Tibial artery (tissue), 4 donors: Measurements from ENCODE around the gene DPP10.

Source experiments
- DNase-seq, 2 donors: peaks; one replicate each; pipeline ENCODE4 v3.0.0-alpha.2; 2019
- H3K27ac ChIP-seq, 2 donors: fragments of 200-600 bp; sonication (generic) in 1 of 2; 1 replicate in 1 of 2; 2 replicates in 1 of 2; pipeline ENCODE4 v1.5.1; 2018 to 2019; ENCODE audit warnings: mild to moderate bottlenecking in 1 of 2
- H3K27me3 ChIP-seq, 2 donors: fragments of 200-600 bp; sonication (generic) in 1 of 2; one replicate each; pipeline versions ENCODE4 v1.5.1 to v1.6.0; 2016 to 2019
- H3K36me3 ChIP-seq, 3 donors: fragments of 200-600 bp; sonication (generic) in 2 of 3; one replicate each; pipeline ENCODE4 v1.5.1; 2016 to 2019; ENCODE audit warnings: mild to moderate bottlenecking in 2 of 3
- H3K4me1 ChIP-seq, 4 donors: fragments of 200-600 bp; sonication (generic) in 2 of 4; 1 replicate in 3 of 4; 2 replicates in 1 of 4; pipeline ENCODE4 v1.5.1; 2016 to 2019
- H3K4me3 ChIP-seq, 2 donors: fragments of 200-600 bp; sonication (generic) in 1 of 2; 1 replicate in 1 of 2; 2 replicates in 1 of 2; pipeline ENCODE4 v1.5.1; 2018 to 2019; ENCODE audit warnings: mild to moderate bottlenecking in 2 of 2
- H3K9me3 ChIP-seq, 3 donors: fragments of 200-600 bp; sonication (generic) in 1 of 3; one replicate each; pipeline ENCODE4 v1.5.1; 2016 to 2019
- intact Hi-C: fragments of 100-400 bp; cut with DNase I; formaldehyde crosslinking; loops from one replicate; pipeline ENCODE4 v1.15.0; 2023; ENCODE audit warnings: low total_unique reads
- TF ChIP-seq, protein P1 (sequence below), 2 experiments: fragments of 200-600 bp in 1 of 2; fragments of 450-650 bp in 1 of 2; IDR thresholded peaks; one replicate each; pipeline ENCODE4 v1.5.1; 2017 to 2019; ENCODE audit warnings: antibody characterized with exemption in 2 of 2, mild to moderate bottlenecking in 1 of 2, moderate library complexity in 1 of 2

The DPP10 gene

DNA sequence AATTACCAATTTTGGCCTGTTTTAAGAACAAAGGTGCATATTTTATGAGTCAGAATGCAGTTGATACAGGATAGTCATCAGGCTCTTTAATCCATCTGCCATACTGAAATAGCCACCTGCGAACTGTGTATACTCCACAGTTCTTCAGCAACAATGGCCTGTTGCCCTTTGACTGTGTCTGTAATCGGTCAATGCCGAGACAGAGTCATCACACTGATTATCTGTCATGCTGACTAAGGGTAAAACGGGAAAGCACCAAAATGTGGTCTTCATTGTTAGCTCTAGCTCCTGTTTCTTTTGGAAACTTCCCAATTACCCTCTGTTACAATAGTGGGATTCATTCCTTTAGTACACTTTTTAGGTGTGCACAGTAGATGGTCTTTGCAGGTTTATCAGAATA is 871.7 kb downstream of the DPP10 start:
- no peak for DNase-seq
- intact Hi-C loops: no loop called here
- Histone ChIP-seq H3K27ac (no peak overlapping the region), H3K27me3 (no peaks in the 10 kb centered on the region), H3K36me3 (no peaks in the 10 kb centered on the region), H3K4me3 (no peak overlapping the region), H3K9me3 (no peaks in the 10 kb centered on the region), H3K4me1 (no peaks in the 10 kb centered on the region)
- TF ChIP-seq, protein P1, sequence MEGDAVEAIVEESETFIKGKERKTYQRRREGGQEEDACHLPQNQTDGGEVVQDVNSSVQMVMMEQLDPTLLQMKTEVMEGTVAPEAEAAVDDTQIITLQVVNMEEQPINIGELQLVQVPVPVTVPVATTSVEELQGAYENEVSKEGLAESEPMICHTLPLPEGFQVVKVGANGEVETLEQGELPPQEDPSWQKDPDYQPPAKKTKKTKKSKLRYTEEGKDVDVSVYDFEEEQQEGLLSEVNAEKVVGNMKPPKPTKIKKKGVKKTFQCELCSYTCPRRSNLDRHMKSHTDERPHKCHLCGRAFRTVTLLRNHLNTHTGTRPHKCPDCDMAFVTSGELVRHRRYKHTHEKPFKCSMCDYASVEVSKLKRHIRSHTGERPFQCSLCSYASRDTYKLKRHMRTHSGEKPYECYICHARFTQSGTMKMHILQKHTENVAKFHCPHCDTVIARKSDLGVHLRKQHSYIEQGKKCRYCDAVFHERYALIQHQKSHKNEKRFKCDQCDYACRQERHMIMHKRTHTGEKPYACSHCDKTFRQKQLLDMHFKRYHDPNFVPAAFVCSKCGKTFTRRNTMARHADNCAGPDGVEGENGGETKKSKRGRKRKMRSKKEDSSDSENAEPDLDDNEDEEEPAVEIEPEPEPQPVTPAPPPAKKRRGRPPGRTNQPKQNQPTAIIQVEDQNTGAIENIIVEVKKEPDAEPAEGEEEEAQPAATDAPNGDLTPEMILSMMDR (IDR thresholded peaks at IDR 0.05): no peak

DNA sequence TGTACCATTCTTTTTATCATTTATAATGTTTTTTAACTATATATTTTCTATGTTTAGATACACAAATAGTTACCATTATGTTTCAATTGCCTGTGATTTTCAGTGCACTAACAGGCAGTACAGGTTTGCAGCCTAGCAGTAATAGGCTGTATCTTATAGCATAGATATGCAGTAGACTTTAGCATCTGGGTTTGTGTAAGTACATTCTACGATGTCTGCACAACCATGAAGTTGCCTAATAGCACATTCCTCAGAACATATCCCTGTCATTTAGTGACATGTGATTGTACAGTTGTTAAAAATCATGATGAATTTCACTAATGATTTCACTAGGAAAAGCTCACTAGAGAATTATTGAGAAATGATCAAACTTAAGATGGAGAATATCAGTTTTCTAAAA is 884.6 kb downstream of the DPP10 start:
- DNase-seq: no peak
- Histone ChIP-seq H3K27me3 (no peaks in the 10 kb centered on the region), H3K4me3 (no peak overlapping the region), H3K27ac (no peak overlapping the region), H3K4me1 (no peaks in the 10 kb centered on the region), H3K36me3 (no peaks in the 10 kb centered on the region), H3K9me3 (peaks cover 0 to 4% (median 0%) of the 10 kb centered on the region in 3 donors)
- TF ChIP-seq, protein P1 (IDR thresholded peaks at IDR 0.05): no peak
- intact Hi-C loops: no loop called here

DNA sequence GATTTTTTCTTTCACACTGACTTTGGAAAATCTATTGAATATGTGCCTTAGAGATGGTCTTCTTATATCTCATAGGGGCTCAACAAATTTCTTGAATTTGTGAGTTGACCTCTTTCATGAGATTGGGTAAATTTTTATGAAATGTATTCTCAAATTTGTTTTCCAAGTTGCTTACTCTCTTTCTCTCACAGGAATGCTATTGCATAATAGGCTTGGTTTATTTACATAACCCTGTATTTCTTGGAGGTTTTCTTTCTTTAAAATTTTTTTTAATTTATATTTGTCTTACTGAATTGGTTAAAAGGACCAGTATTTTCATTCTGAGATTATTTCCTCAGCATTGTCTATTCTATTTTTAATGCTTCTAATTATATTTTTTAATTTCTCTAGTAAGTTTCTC is 917.1 kb downstream of the DPP10 start:
- Histone ChIP-seq H3K4me1 (no peaks in the 10 kb centered on the region), H3K9me3 (peaks cover 0 to 12% (median 0%) of the 10 kb centered on the region in 3 donors), H3K36me3 (no peaks in the 10 kb centered on the region), H3K27me3 (no peaks in the 10 kb centered on the region), H3K4me3 (no peak overlapping the region), H3K27ac (no peak overlapping the region)
- intact Hi-C loops: no loop called here
- TF ChIP-seq, protein P1 (IDR thresholded peaks at IDR 0.05): no peak
- DNase-seq: no peak

DNA sequence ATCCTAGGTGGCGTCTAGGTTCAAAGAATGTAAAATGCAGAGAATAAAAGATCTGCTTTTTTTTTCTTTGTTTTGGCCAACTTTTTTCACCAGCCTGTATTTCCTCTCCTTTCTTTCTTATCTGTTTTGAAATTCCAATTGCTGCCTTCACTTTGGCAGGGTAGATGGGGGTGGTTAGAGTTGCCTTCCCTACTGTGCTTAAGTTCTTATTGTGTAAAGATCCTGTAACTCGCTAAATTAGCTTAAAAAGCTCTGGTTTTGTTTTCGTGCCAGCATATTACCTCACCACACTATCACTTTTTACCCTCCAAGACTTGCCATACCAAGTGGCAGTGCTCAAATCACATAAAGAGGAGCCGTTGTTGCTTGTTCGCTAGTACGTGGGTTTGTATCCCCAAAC is 921.7 kb downstream of the DPP10 start:
- H3K4me1 ChIP-seq: no peaks in the 10 kb centered on the region
- no peaks in the 10 kb centered on the region for H3K36me3 ChIP-seq
- H3K27me3 ChIP-seq: no peaks in the 10 kb centered on the region
- no peak overlapping the region for H3K4me3 ChIP-seq
- intact Hi-C loops: no loop called here
- DNase-seq: no peak
- peaks cover 0 to 5% (median 0%) of the 10 kb centered on the region in 3 donors for H3K9me3 ChIP-seq
- TF ChIP-seq, protein P1 (IDR thresholded peaks at IDR 0.05): no peak
- no peak overlapping the region for H3K27ac ChIP-seq

DNA sequence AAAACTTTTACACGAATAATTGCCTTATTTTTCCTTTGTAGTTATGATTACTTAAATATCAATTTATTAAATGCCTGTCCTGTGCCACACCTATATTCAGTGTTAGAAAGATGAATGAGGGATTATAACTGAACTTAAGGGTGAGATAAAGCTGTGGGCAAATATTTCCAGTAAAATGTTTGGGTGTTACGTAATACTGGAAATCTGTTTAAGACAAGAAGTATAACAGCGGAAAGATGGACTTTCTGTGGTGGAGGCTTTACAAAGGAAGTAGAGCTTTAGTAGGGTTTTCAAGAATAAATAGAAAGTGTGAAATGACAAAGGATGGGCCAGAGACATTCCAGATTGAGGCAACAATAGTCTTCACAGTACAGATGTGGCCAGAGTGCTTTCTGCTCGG is 927.0 kb downstream of the DPP10 start:
- TF ChIP-seq, protein P1 (IDR thresholded peaks at IDR 0.05): no peak
- Histone ChIP-seq H3K9me3 (peaks cover 0 to 7% (median 6%) of the 10 kb centered on the region in 3 donors), H3K36me3 (no peaks in the 10 kb centered on the region), H3K27ac (no peak overlapping the region), H3K27me3 (no peaks in the 10 kb centered on the region), H3K4me3 (no peak overlapping the region), H3K4me1 (no peaks in the 10 kb centered on the region)
- no peak for DNase-seq
- intact Hi-C loops: no loop called here

DNA sequence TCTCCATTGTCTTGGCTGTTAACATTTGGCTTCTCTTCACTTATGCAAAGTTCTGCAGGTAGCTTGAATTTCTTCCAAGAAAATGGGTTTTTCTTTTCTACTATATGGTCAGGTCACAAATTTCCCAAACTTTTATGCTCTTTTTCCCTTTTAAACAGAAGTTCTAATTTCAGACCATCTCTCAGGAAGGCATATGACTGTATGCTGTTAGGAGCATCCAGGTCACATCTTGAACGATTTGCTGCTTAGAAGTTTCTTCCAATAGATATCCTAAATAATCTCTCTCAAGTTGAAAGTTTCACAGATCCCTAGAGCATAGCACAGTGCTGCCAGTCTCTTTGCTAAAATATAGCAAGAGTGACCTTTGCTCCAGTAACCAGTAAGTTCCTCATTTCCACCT is 932.5 kb downstream of the DPP10 start:
- Histone ChIP-seq H3K27ac (no peak overlapping the region), H3K4me1 (no peaks in the 10 kb centered on the region), H3K4me3 (no peak overlapping the region), H3K9me3 (peaks cover 6 to 24% (median 23%) of the 10 kb centered on the region in 3 donors), H3K36me3 (no peaks in the 10 kb centered on the region), H3K27me3 (no peaks in the 10 kb centered on the region)
- no peak for DNase-seq
- TF ChIP-seq, protein P1 (IDR thresholded peaks at IDR 0.05): no peak
- intact Hi-C loops: no loop called here
